HCT116 (cell line): ENCODE data around the gene NOP53. TPM values are rescaled to one million over a fixed set of nuclear protein-coding genes. Genes with fewer than 3 reads are reported as not detected.

Source experiments
- ATAC-seq: fragments of 200-7000 bp; cut with Tn5 transposase; 2 replicates; pipeline ENCODE4 v1.9.1; 2020; ENCODE audit warnings: mild to moderate bottlenecking, moderate library complexity
- BruUV-seq: library from RNA; stranded (reverse); fragments of 400-500 nt; replicated peaks from 2 replicates; lab custom pipeline; 2021; lab: Mats Ljungman, UMichigan
- CTCF ChIA-PET: fragments of 300-600 bp; sonication (Branson Sonifier 250); formaldehyde crosslinking; loops from one replicate; lab custom pipeline; 2021; ENCODE audit warnings: antibody characterized with exemption; lab: Charles Lee
- POLR2A ChIA-PET: fragments of 300-600, 350-600 bp; sonication (Branson Sonifier 250); formaldehyde crosslinking; loops from one replicate; lab custom pipeline; 2021; ENCODE audit warnings: antibody characterized with exemption; lab: Charles Lee
- RAD21 ChIA-PET, 2 experiments: fragments of 300-600 bp; sonication (Branson Sonifier 250); formaldehyde crosslinking; loops; one replicate each; lab custom pipeline; 2023; ENCODE audit warnings: low total read pairs in 2 of 2; ENCODE audit not compliant: uncharacterized antibody in 2 of 2, unreplicated experiment in 2 of 2, low non-redundant PET in 1 of 2; lab: Charles Lee
- DNase-seq: peaks from one replicate; pipeline ENCODE4 v3.0.0-alpha.2; 2010; ENCODE audit warnings: low read depth, low spot score
- H2AFZ ChIP-seq: fragments of 200-600 bp; shearing (Covaris generic), sonication (generic); 2 replicates; pipeline ENCODE4 v1.6.1; 2017; ENCODE audit warnings: low read depth, mixed run types, mixed read lengths, antibody characterized with exemption, low read length; ENCODE audit not compliant: poor library complexity, severe bottlenecking
- H3K27ac ChIP-seq: 2 replicates; pipeline ENCODE4 v1.5.1; 2012; ENCODE audit warnings: low read depth, low read length
- H3K27me3 ChIP-seq: fragments of 200-600 bp; sonication (generic); 2 replicates; pipeline ENCODE4 v1.6.1; 2016; ENCODE audit warnings: mixed run types, low read length, mixed read lengths; ENCODE audit not compliant: insufficient read depth
- H3K36me3 ChIP-seq, 2 experiments: fragments of 200-500 bp in 1 of 2; fragments of 200-600 bp in 1 of 2; sonication (Bioruptor generic) in 1 of 2; sonication (generic) in 1 of 2; 2 replicates each; pipeline versions ENCODE4 v1.5.1 to v1.6.1; 2014 to 2016; ENCODE audit warnings: low read length in 2 of 2, inconsistent platforms in 1 of 2, mixed read lengths in 1 of 2, mixed run types in 1 of 2; ENCODE audit not compliant: insufficient read depth in 2 of 2, control insufficient read depth in 1 of 2
- H3K4me1 ChIP-seq, 2 experiments: fragments of 200-600 bp in 1 of 2; sonication (generic) in 1 of 2; 2 replicates each; pipeline versions ENCODE4 v1.5.1 to v1.6.1; 2012 to 2017; ENCODE audit warnings: low read length in 2 of 2, inconsistent platforms in 1 of 2, mild to moderate bottlenecking in 1 of 2, mixed read lengths in 1 of 2, mixed run types in 1 of 2, moderate library complexity in 1 of 2; ENCODE audit not compliant: insufficient read depth in 2 of 2, control insufficient read depth in 1 of 2
- H3K4me2 ChIP-seq: fragments of 200-600 bp; sonication (generic); 2 replicates; pipeline ENCODE4 v1.6.1; 2017; ENCODE audit warnings: mixed run types, low read length, mixed read lengths
- H3K4me3 ChIP-seq, 2 experiments: fragments of 200-600 bp in 1 of 2; sonication (generic) in 1 of 2; replicated peaks in 1 of 2; 2 replicates each; pipeline ENCODE4 v1.5.1; 2011 to 2016; ENCODE audit warnings: low read length in 2 of 2, control low read depth in 1 of 2, low read depth in 1 of 2, mild to moderate bottlenecking in 1 of 2, mixed read lengths in 1 of 2, mixed run types in 1 of 2
- H3K79me2 ChIP-seq: fragments of 200-600 bp; sonication (generic); 2 replicates; pipeline ENCODE4 v1.6.1; 2017; ENCODE audit warnings: mild to moderate bottlenecking, mixed run types, low read length, moderate library complexity, mixed read lengths; ENCODE audit not compliant: insufficient read depth
- H3K9ac ChIP-seq: fragments of 200-600 bp; sonication (generic); 2 replicates; pipeline ENCODE4 v1.6.1; 2016; ENCODE audit warnings: low read length, mixed read lengths
- H3K9me2 ChIP-seq: fragments of 200-600 bp; sonication (generic), shearing (Covaris generic); 2 replicates; pipeline ENCODE4 v1.6.1; 2017; ENCODE audit warnings: mixed run types, mild to moderate bottlenecking, moderate library complexity; ENCODE audit not compliant: insufficient read depth
- H3K9me3 ChIP-seq, 2 experiments: fragments of 200-500 bp in 1 of 2; fragments of 200-600 bp in 1 of 2; sonication (Bioruptor generic) in 1 of 2; sonication (generic) in 1 of 2; 2 replicates each; pipeline ENCODE4 v1.6.1; 2014 to 2017; ENCODE audit warnings: low read length in 2 of 2, mixed read lengths in 2 of 2, inconsistent platforms in 1 of 2, low read depth in 1 of 2, mild to moderate bottlenecking in 1 of 2, mixed run types in 1 of 2, moderate library complexity in 1 of 2; ENCODE audit not compliant: control insufficient read depth in 1 of 2, insufficient read depth in 1 of 2
- H4K20me1 ChIP-seq: fragments of 200-600 bp; sonication (generic), shearing (Covaris generic); 2 replicates; pipeline ENCODE4 v1.6.1; 2017; ENCODE audit warnings: mixed run types, mild to moderate bottlenecking, moderate library complexity; ENCODE audit not compliant: insufficient read depth
- EZH2phosphoT487 ChIP-seq: fragments of 200-600 bp; IDR thresholded peaks from 2 replicates; pipeline ENCODE4 v1.6.1; 2018; ENCODE audit warnings: antibody characterized with exemption, borderline replicate concordance
- POLR2AphosphoS5 ChIP-seq: IDR thresholded peaks from 2 replicates; pipeline ENCODE4 v1.6.1; 2011; ENCODE audit warnings: mild to moderate bottlenecking, low read depth, low read length, moderate library complexity
- SIN3A ChIP-seq: IDR thresholded peaks from 2 replicates; pipeline ENCODE4 v1.6.1; 2012; ENCODE audit warnings: low read depth
- SP1 ChIP-seq: IDR thresholded peaks from 2 replicates; pipeline ENCODE4 v1.6.1; 2012; ENCODE audit warnings: low read depth
- SRF ChIP-seq: IDR thresholded peaks from 2 replicates; pipeline ENCODE4 v1.6.1; 2012; ENCODE audit warnings: low read depth
- TCF7L2 ChIP-seq: IDR thresholded peaks from 2 replicates; pipeline ENCODE4 v1.7.0; 2011; ENCODE audit warnings: borderline replicate concordance, inconsistent platforms; ENCODE audit not compliant: insufficient read depth, insufficient read length; ENCODE audit errors: extremely low read depth
- YY1 ChIP-seq: IDR thresholded peaks from 2 replicates; pipeline ENCODE4 v1.6.1; 2011; ENCODE audit warnings: low read length, low read depth, moderate library complexity, mild to moderate bottlenecking; ENCODE audit not compliant: insufficient replicate concordance; ENCODE audit errors: extremely low read depth
- ZNF274 ChIP-seq: fragments of 200-500 bp; sonication (Bioruptor generic); IDR thresholded peaks from 2 replicates; pipeline ENCODE4 v1.6.1; 2014; ENCODE audit warnings: mild to moderate bottlenecking, low read depth, low read length, inconsistent platforms
- intact Hi-C: fragments of 100-400 bp; cut with micrococcal nuclease; formaldehyde crosslinking; loops from 2 replicates; pipeline ENCODE4 v1.10.0; 2022
- total RNA-seq: library from RNA; stranded (reverse); gene quantifications from one replicate; pipeline ENCODE4 v1.2.1, GENCODE V29; 2021; ENCODE audit not compliant: unreplicated experiment
- TF ChIP-seq, protein P1 (sequence below): IDR thresholded peaks from 2 replicates; pipeline ENCODE4 v1.6.1; 2011; ENCODE audit warnings: mild to moderate bottlenecking, low read length, moderate library complexity; ENCODE audit not compliant: insufficient replicate concordance; ENCODE audit errors: extremely low read depth
- TF ChIP-seq, protein P2 (sequence below): IDR thresholded peaks from 2 replicates; pipeline ENCODE4 v1.6.1; 2012
- TF ChIP-seq, protein P3 (sequence below): IDR thresholded peaks from 2 replicates; pipeline ENCODE4 v1.6.1; 2012; ENCODE audit warnings: low read depth
- TF ChIP-seq, protein P4 (sequence below): IDR thresholded peaks from 2 replicates; pipeline ENCODE4 v1.6.1; 2012

The NOP53 gene
- total RNA-seq, 1 experiment from 2014 or later: 322 TPM

DNA sequence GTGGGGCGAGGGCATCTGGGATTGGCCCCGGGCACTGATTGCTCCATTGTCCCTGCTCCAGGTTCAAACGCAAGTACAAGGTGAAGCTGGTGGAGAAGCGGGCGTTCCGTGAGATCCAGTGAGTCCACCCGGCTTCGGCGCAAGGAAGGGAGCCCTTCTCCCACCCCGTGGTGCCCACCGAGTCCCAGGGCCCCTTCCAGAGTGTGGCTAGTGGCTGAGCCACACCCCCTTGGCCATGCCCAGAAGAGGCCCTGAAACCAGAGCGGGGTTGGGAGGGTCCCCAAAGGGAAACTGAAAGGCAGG, 11.2 kb downstream of the NOP53 start:
- Histone ChIP-seq H3K9me2 (no peaks in the 10 kb centered on the region), H4K20me1 (peaks cover 6% of the 10 kb centered on the region; the same call in 1 of the 2 replicates), H3K9me3 (no peaks in the 10 kb centered on the region), H3K27ac (no peak overlapping the region), H3K4me2 (no peak overlapping the region), H3K79me2 (peaks cover 8% of the 10 kb centered on the region; the same call in 1 of the 2 replicates), H3K36me3 (peaks cover 24 to 58% of the 10 kb centered on the region in 2 experiments), H3K9ac (no peak overlapping the region), H3K27me3 (no peaks in the 10 kb centered on the region), H3K4me1 (no peaks in the 10 kb centered on the region), H2AFZ (no peak overlapping the region), H3K4me3 (no peak overlapping the region)
- ChIA-PET RAD21 (no interaction called here), POLR2A (no interaction called here), CTCF (interaction anchor here (2.3 kb wide), 1 partner anchor 9 kb away, joined by 9 read pairs; no protein-coding TSS in a partner anchor)
- intact Hi-C loops: no loop called here
- ATAC-seq (no peak), DNase-seq (no peak)
- no peak for TF ChIP-seq SRF
- TF ChIP-seq SIN3A: no peak
- TF ChIP-seq, protein P1, sequence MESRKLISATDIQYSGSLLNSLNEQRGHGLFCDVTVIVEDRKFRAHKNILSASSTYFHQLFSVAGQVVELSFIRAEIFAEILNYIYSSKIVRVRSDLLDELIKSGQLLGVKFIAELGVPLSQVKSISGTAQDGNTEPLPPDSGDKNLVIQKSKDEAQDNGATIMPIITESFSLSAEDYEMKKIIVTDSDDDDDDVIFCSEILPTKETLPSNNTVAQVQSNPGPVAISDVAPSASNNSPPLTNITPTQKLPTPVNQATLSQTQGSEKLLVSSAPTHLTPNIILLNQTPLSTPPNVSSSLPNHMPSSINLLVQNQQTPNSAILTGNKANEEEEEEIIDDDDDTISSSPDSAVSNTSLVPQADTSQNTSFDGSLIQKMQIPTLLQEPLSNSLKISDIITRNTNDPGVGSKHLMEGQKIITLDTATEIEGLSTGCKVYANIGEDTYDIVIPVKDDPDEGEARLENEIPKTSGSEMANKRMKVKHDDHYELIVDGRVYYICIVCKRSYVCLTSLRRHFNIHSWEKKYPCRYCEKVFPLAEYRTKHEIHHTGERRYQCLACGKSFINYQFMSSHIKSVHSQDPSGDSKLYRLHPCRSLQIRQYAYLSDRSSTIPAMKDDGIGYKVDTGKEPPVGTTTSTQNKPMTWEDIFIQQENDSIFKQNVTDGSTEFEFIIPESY: no peak
- TF ChIP-seq POLR2AphosphoS5: no peak
- TF ChIP-seq ZNF274: no peak
- TF ChIP-seq TCF7L2: no peak
- TF ChIP-seq, protein P2, sequence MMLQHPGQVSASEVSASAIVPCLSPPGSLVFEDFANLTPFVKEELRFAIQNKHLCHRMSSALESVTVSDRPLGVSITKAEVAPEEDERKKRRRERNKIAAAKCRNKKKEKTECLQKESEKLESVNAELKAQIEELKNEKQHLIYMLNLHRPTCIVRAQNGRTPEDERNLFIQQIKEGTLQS: no peak
- TF ChIP-seq SP1: no peak
- TF ChIP-seq, protein P3, sequence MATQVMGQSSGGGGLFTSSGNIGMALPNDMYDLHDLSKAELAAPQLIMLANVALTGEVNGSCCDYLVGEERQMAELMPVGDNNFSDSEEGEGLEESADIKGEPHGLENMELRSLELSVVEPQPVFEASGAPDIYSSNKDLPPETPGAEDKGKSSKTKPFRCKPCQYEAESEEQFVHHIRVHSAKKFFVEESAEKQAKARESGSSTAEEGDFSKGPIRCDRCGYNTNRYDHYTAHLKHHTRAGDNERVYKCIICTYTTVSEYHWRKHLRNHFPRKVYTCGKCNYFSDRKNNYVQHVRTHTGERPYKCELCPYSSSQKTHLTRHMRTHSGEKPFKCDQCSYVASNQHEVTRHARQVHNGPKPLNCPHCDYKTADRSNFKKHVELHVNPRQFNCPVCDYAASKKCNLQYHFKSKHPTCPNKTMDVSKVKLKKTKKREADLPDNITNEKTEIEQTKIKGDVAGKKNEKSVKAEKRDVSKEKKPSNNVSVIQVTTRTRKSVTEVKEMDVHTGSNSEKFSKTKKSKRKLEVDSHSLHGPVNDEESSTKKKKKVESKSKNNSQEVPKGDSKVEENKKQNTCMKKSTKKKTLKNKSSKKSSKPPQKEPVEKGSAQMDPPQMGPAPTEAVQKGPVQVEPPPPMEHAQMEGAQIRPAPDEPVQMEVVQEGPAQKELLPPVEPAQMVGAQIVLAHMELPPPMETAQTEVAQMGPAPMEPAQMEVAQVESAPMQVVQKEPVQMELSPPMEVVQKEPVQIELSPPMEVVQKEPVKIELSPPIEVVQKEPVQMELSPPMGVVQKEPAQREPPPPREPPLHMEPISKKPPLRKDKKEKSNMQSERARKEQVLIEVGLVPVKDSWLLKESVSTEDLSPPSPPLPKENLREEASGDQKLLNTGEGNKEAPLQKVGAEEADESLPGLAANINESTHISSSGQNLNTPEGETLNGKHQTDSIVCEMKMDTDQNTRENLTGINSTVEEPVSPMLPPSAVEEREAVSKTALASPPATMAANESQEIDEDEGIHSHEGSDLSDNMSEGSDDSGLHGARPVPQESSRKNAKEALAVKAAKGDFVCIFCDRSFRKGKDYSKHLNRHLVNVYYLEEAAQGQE: no peak
- no peak for TF ChIP-seq EZH2phosphoT487
- TF ChIP-seq, protein P4, sequence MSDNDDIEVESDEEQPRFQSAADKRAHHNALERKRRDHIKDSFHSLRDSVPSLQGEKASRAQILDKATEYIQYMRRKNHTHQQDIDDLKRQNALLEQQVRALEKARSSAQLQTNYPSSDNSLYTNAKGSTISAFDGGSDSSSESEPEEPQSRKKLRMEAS: no peak
- TF ChIP-seq YY1: no peak
- BruUV-seq: no TSS peak
